SJSA1 (cell line): ENCODE measurements around the gene OR52E8. TPM values are rescaled to one million over a fixed set of nuclear protein-coding genes. Genes with fewer than 3 reads are reported as not detected.

Experiments used
- DNase-seq, 2 experiments: peaks; one replicate each; pipeline ENCODE4 v3.0.0-alpha.2; 2015 to 2020; ENCODE audit warnings: low spot score in 2 of 2, low read depth in 1 of 2
- H3K27ac ChIP-seq: fragments of 250-450 bp; sonication (Bioruptor Pico); 2 replicates; pipeline ENCODE4 v1.5.1; 2020; ENCODE audit warnings: mild to moderate bottlenecking, moderate library complexity
- H3K27me3 ChIP-seq: fragments of 250-450 bp; sonication (Bioruptor Pico); replicated peaks from 2 replicates; pipeline ENCODE4 v1.5.1; 2020; ENCODE audit warnings: mild to moderate bottlenecking, moderate library complexity
- H3K36me3 ChIP-seq: fragments of 250-450 bp; sonication (Bioruptor Pico); 2 replicates; pipeline ENCODE4 v1.5.1; 2020; ENCODE audit warnings: mild to moderate bottlenecking
- H3K4me1 ChIP-seq: fragments of 250-450 bp; sonication (Bioruptor Pico); replicated peaks from 2 replicates; pipeline ENCODE4 v1.6.1; 2021; ENCODE audit warnings: mild to moderate bottlenecking
- H3K4me3 ChIP-seq: fragments of 250-450 bp; sonication (Bioruptor Pico); 2 replicates; pipeline ENCODE4 v1.5.1; 2020; ENCODE audit warnings: mild to moderate bottlenecking
- H3K9me3 ChIP-seq: fragments of 250-450 bp; sonication (Bioruptor Pico); replicated peaks from 2 replicates; pipeline ENCODE4 v1.5.1; 2020; ENCODE audit warnings: mild to moderate bottlenecking
- total RNA-seq: library from RNA; depleted of rRNA; stranded (reverse); fragments of >200 nt; shearing (Covaris generic); gene quantifications from 2 replicates; pipeline ENCODE4 v1.2.3, GENCODE V29; 2014; rRNA removed

Gene OR52E8
- not detected in 2 replicates for total RNA-seq

DNA sequence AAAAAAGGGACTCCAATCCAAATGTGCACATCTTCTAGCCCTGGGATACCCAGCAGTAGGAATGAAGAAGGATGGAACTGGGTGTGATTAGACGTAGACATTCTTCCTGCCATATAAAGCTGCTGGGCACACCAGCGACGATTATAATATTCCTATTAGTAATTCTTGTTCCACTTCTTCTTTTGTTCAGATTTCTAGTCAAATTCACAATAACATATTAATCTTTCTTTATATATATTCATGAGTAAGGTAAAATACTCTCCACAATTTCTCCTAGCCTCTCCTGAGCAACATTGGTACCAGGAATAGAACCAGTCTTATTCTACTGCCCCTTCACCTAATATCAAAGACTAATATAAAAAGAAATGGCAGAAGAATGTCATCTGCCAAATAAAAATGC is at the start of gene OR52E8:
Gene OR52E8, minus strand, starts transcription at position 101 of the 400 bp plus-strand sequence. Its CDS starts 0 bp downstream, at position 101.
- Histone ChIP-seq H3K27me3 (no peaks in the 10 kb centered on the region), H3K4me3 (no peak within 1 kb of the TSS), H3K36me3 (no peaks in the 10 kb centered on the region), H3K27ac (no peak within 1 kb of the TSS), H3K4me1 (no peaks in the 10 kb centered on the region), H3K9me3 (no peaks in the 10 kb centered on the region)
- DNase-seq: no peak

DNA sequence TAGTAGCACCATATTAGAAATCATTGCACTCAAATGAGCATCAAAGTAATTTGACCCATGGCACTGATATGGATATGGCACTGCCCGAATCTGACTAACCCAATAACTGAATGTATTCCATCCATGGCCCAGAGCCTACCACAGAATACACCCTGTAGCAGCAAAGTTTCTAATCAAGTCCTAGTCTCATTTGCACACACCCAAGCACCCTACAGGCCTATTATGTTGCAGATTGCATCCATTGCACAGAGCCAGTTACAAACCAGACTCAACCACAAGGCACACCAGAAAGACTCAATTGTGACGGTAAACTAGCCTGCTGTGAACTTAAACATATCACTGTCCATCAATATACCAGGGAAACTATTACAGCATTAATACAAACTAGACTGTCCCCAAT is 42.0 kb upstream of the OR52E8 start:
- Histone ChIP-seq H3K27me3 (no peaks in the 10 kb centered on the region), H3K4me3 (no peak overlapping the region), H3K9me3 (no peaks in the 10 kb centered on the region), H3K36me3 (no peaks in the 10 kb centered on the region), H3K4me1 (no peaks in the 10 kb centered on the region), H3K27ac (no peak overlapping the region)
- no peak for DNase-seq

DNA sequence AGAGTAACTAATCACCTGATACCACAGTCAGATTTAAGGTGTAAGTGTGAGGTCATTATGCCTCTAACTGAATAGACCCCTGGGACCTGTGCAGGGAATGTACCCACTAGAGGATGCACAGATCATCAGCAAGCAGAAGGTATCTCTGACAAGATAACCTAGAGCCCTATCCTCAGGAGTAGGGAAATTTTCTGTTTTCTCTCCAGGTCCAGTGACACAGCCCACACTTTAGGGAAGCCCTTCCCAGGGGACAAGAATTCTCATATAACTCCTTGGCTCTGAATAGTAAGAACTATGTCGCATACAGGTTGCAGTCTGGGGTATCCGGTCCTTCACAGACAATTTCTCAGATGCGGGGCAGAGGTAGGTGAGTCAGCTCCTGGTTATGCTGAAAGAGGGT is 35.4 kb upstream of the OR52E8 start, which contains the start of gene OR52E5:
Gene OR52E5, plus strand, starts transcription at position 301 of the 400 bp plus-strand sequence. CDS start 7,569 bp downstream, outside the sequence.
- H3K4me3 ChIP-seq: no peak within 1 kb of the TSS
- H3K36me3 ChIP-seq: no peaks in the 10 kb centered on the region
- no peaks in the 10 kb centered on the region for H3K4me1 ChIP-seq
- DNase-seq: no peak
- no peak within 1 kb of the TSS for H3K27ac ChIP-seq
- no peaks in the 10 kb centered on the region for H3K27me3 ChIP-seq
- H3K9me3 ChIP-seq: no peaks in the 10 kb centered on the region

DNA sequence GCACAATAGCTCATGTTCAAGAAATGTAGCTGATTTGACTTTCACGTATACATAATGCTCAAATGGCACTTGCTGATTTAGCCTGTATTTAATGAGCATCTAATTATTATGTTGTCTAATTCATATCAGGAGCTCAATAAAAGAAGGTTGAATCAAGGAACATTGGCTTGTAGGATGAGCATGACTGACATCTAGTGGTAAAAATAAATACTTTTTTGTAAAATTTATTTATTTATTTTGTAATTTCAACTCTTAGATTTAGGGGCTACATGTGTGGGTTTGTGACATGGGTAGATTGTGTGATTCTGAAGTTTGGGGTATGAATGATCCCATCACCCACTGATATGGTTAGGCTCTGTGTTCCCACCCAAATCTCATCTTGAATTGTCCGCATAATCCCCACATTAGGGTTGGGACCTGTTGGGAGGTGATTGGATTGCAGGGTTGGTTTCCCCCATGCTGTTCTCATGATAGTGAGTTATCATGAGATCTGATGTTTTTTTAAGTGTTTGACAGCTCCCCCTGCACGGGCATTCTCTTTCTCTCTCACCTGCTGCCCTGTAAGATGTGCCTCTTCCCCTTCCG is 33.8 kb upstream of the OR52E8 start:
- H3K27ac ChIP-seq: no peak overlapping the region
- H3K36me3 ChIP-seq: no peaks in the 10 kb centered on the region
- no peak for DNase-seq
- H3K4me3 ChIP-seq: no peak overlapping the region
- no peaks in the 10 kb centered on the region for H3K4me1 ChIP-seq
- H3K27me3 ChIP-seq: no peaks in the 10 kb centered on the region
- no peaks in the 10 kb centered on the region for H3K9me3 ChIP-seq

DNA sequence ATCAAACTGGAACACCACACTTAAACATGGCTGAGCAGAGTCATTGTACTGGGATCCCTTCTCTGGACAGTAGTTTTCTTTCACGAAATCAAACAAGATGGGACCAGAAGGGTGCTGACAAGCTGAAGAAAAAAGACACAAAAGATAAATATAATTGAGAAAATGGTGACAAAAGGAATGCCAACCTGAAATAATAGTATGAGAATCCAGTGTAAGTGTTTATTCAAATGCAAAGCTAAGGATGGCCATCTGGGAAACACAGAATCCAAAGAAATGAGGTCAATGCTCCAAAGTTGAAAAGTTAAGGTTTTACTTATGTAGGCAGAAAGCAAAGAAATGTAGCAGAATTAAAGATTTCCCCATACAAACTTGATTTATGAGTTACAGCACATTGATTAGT is 30.2 kb upstream of the OR52E8 start:
- no peaks in the 10 kb centered on the region for H3K27me3 ChIP-seq
- no peak overlapping the region for H3K27ac ChIP-seq
- DNase-seq: no peak
- no peak overlapping the region for H3K4me3 ChIP-seq
- no peaks in the 10 kb centered on the region for H3K36me3 ChIP-seq
- no peaks in the 10 kb centered on the region for H3K4me1 ChIP-seq
- H3K9me3 ChIP-seq: no peaks in the 10 kb centered on the region

DNA sequence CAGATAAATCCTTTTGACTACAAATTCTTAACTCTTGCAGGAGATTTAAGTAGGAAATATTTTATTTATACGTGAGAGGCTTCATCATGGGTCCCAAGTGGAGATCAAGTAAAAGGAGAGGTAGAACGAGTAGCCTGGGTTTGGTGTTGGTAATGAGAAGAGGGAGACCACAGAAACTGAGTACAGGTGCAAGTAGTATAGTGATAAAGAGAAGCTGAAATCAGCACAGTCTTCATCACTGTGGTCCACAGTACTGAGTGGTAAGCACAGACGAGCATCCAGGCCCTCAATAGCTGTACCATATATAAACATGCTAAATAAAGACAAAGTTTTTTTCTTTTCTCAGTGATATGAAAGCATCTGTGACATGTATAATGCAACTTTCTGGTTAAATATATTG is 29.7 kb upstream of the OR52E8 start:
- Histone ChIP-seq H3K4me1 (no peaks in the 10 kb centered on the region), H3K9me3 (no peaks in the 10 kb centered on the region), H3K27me3 (no peaks in the 10 kb centered on the region), H3K4me3 (no peak overlapping the region), H3K27ac (no peak overlapping the region), H3K36me3 (no peaks in the 10 kb centered on the region)
- no peak for DNase-seq

DNA sequence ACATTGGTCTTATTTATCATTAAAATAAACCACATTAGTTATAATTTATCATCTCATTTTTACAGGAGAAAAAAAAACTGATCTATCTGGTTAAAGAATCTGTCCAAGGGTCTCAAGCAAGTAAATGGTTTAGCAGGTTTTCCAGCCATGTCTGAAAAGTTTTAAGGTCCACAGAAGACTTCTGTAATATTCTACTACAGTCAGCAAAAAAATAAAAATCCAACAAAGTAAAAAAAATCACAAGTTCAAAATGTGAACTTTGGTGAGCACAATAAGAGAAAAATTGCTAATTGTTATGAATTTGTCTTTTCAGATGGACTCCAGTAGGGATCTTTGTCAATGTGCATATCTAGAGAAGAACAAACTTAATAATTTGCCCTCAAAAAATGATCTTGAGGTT is 24.3 kb upstream of the OR52E8 start:
- Histone ChIP-seq H3K27ac (no peak overlapping the region), H3K9me3 (no peaks in the 10 kb centered on the region), H3K36me3 (no peaks in the 10 kb centered on the region), H3K4me3 (no peak overlapping the region), H3K4me1 (no peaks in the 10 kb centered on the region), H3K27me3 (no peaks in the 10 kb centered on the region)
- DNase-seq: no peak

DNA sequence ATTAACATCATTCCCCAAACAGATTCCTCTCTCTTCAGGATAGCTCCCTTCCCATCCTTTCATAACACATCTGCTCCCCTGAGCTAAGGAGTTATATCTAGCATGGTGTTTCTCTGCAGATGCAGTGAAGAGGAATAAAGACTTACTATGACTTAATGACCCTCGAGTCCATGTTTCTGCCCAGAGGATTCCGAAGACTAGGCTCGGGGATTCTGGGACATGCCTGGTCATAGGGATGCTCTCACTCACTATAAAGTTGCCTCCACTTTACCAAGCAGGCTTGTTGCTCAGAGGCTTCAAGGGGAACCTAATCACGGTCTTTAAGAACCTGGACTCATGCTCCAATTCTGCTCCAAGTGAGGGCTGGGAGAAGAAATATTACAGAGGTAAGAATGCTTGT is 22.8 kb upstream of the OR52E8 start, which contains the start of gene OR52E4:
Gene OR52E4, plus strand, starts transcription at position 301 of the 400 bp plus-strand sequence. CDS start 3,664 bp downstream, outside the sequence.
- DNase-seq: no peak
- Histone ChIP-seq H3K4me1 (no peaks in the 10 kb centered on the region), H3K36me3 (no peaks in the 10 kb centered on the region), H3K27me3 (no peaks in the 10 kb centered on the region), H3K9me3 (no peaks in the 10 kb centered on the region), H3K27ac (no peak within 1 kb of the TSS), H3K4me3 (no peak within 1 kb of the TSS)

DNA sequence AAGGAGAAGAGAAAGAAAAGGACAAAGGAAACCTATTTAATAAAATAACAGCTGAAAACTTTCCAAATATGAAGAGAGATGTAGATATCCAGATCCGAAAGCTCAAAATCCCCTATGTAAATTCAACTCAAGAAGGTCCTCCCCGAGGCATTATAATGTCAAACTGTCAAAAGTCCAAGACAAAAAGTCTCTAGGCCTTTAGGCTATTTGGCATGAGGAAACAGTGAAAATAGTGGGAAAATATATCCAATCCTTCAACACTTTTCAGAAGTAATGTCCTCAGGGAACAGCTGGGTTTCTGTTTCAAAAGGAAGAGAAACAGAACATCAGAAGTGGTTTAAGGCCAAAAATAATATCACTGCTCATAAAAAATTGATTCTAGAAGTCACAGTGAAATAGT is 21.1 kb upstream of the OR52E8 start:
- no peaks in the 10 kb centered on the region for H3K27me3 ChIP-seq
- H3K27ac ChIP-seq: no peak overlapping the region
- H3K9me3 ChIP-seq: no peaks in the 10 kb centered on the region
- H3K36me3 ChIP-seq: no peaks in the 10 kb centered on the region
- no peaks in the 10 kb centered on the region for H3K4me1 ChIP-seq
- no peak overlapping the region for H3K4me3 ChIP-seq
- DNase-seq: no peak

DNA sequence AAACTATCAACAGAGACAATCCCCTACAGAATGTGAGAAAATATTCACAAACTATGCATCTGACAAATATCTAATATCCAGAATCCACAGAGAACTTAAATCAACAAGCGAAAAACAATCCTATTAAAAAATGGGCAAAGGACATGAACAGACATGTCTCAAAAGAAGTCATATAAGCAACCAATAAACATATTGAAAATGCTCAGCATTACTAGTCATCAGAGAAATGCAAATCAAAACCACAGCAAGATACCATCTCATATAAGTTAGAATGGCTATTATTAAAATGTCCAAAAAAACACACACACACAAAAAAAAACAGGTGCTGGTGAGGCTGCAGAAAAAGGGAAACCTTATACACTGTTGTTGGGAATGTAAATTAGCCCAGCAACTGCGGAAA is 8.3 kb upstream of the OR52E8 start:
- no peaks in the 10 kb centered on the region for H3K27me3 ChIP-seq
- H3K4me3 ChIP-seq: no peak overlapping the region
- no peaks in the 10 kb centered on the region for H3K4me1 ChIP-seq
- H3K27ac ChIP-seq: no peak overlapping the region
- H3K9me3 ChIP-seq: no peaks in the 10 kb centered on the region
- no peaks in the 10 kb centered on the region for H3K36me3 ChIP-seq
- DNase-seq: no peak

DNA sequence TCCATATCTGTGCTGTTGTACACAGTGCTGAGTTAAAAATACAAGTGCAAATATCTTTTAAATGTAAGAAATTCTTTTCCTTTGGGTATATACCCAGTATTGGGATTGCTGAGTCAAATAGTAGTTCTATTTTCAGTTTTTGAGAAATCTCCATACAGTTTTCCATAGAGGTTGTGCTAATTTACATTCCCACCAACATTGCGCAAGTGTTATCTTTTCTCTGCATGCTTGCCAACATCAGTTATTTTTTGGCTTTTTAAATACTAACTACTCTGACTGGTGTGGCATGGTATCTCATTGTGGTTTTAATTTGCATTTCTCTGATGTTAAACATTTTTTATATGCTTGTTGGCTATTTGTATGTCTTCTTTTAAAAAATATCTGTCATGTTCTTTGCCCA is 6.5 kb downstream of the OR52E8 start:
- Histone ChIP-seq H3K9me3 (no peaks in the 10 kb centered on the region), H3K4me3 (no peak overlapping the region), H3K4me1 (no peaks in the 10 kb centered on the region), H3K36me3 (no peaks in the 10 kb centered on the region), H3K27ac (no peak overlapping the region), H3K27me3 (no peaks in the 10 kb centered on the region)
- DNase-seq: no peak

DNA sequence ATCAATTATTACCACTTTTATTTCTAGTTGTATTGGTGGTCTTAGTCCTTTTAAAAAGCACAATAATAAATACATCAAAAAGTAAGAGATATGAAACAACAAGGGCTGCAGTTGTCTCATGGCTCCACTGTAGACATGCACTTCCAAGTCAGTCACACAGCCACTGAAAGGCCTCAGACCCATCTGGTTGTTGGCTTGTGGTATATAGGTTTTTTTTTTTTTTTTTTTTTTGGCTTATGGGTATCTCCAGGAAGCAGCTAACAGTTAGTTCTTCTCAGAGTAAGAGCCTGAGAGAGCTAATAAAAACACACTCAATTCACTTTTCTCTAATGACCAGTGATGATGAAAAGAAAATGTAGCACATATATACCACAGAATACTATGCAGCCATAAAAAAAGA is 9.8 kb downstream of the OR52E8 start:
- H3K36me3 ChIP-seq: no peaks in the 10 kb centered on the region

DNA sequence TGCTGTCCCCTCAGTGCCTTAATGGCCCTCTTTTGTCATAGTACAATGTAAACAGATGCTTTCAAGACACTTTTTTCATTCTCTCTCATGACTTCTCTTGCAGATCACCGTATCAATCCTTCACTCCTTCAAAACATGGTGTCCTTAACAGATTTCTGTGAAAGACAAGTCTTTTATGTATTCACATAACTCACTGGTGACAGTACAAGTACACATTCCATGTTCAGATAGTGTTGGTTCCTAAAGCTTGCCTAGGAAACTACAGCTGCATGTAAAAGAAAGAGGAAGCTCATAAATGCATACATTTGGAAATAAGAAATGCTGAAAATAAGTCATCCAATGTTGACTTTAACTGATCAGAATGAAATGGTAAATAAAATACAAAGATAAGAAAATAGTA is 10.8 kb downstream of the OR52E8 start:
- H3K36me3 ChIP-seq: no peaks in the 10 kb centered on the region
- H3K4me1 ChIP-seq: no peaks in the 10 kb centered on the region
- no peak overlapping the region for H3K27ac ChIP-seq
- H3K4me3 ChIP-seq: no peak overlapping the region
- H3K27me3 ChIP-seq: no peaks in the 10 kb centered on the region
- no peak for DNase-seq
- H3K9me3 ChIP-seq: no peaks in the 10 kb centered on the region

More for the DNA sequence above, 9.8 kb downstream of the OR52E8 start:
- Histone ChIP-seq H3K4me1 (no peaks in the 10 kb centered on the region), H3K9me3 (no peaks in the 10 kb centered on the region), H3K4me3 (no peak overlapping the region), H3K27me3 (no peaks in the 10 kb centered on the region), H3K27ac (no peak overlapping the region)
- no peak for DNase-seq

DNA sequence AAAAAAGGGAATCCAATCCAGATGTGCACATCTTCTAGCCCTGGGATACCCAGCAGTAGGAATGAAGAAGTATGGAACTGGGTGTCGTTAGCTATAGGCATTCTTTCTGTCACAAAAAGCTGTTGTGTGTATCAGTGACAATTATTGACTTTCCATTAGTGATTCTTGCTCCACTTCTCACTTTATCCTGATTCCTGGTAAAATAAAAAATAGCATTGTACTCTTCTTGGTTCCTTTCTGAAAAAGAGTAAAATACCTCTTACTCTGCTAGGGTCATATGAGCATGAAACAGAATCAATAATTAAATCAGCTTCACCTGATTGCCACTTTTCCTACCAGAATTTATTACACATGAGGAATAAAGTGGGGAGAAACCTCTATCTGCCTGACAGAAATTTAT is 15.7 kb downstream of the OR52E8 start, which contains the start of gene OR52E6:
Gene OR52E6, minus strand, starts transcription at position 101 of the 400 bp plus-strand sequence. Its CDS starts 0 bp downstream, at position 101.
- H3K4me3 ChIP-seq: no peak within 1 kb of the TSS
- no peak for DNase-seq
- no peaks in the 10 kb centered on the region for H3K9me3 ChIP-seq
- no peaks in the 10 kb centered on the region for H3K4me1 ChIP-seq
- H3K27me3 ChIP-seq: no peaks in the 10 kb centered on the region
- no peaks in the 10 kb centered on the region for H3K36me3 ChIP-seq
- H3K27ac ChIP-seq: no peak within 1 kb of the TSS

DNA sequence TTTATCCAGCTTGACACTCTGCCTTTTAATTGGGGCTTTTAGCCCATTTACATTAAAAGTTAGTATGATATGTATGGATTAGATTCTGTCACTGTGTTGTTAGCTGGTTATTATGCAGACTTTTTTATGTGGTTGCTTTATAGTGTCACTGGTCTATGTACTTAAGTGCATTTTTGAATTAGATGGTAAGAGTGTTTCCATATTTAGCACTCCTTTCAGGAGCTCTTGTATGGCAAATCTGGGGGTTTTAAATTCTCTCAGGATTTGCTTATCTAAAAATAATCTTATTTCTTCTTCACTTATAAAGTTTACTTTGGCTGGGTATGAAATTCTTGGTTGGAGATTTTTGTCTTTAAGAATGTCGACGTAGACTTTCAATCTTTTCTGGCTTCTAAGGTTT is 19.8 kb downstream of the OR52E8 start:
- DNase-seq: no peak
- H3K9me3 ChIP-seq: no peaks in the 10 kb centered on the region
- H3K36me3 ChIP-seq: no peaks in the 10 kb centered on the region
- no peak overlapping the region for H3K4me3 ChIP-seq
- H3K27me3 ChIP-seq: no peaks in the 10 kb centered on the region
- no peaks in the 10 kb centered on the region for H3K4me1 ChIP-seq
- H3K27ac ChIP-seq: no peak overlapping the region
